Stimulated activated CD4-positive, alpha-beta T cell treated with anti-CD3 and anti-CD28 coated beads, Interleukin-2, amount 100 ng/mL, for 4 hours (primary cell): ENCODE measurements around the gene FOXJ1.

ENCODE experiments used
- DNase-seq: peaks from one replicate; pipeline ENCODE4 v3.0.0-alpha.2; 2020; ENCODE audit warnings: low read depth

FOXJ1 gene

DNA sequence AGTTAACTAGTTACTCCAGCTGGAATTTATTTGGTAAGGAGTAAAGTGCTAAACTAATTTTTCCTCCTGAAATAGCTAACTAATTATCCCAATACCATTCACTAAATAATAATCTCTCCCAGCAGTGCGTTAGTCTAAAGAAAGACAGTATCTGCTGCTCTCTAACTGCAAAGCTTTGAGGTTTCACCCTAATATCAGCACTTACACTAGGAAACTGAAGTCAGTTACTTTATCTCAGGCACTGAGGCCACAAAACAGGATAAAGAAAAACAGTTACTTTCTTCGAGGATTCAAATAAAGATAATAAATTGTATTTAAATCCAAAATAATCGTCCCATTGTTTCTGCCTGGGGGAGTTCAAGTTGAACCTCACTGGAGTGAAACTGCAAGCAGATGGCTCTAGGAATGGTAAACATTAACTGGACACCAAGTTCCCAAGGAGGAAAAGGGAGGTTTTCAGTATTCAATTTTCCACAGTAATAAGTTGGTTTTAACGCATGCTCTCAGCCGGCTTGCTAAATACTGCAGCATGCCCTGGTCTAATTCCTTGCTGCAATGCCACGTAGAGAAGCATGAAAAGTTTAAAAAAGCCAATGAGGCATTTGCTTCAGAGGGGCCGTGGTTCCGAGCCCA is 20.0 kb upstream of the FOXJ1 start:
- no peak for DNase-seq

DNA sequence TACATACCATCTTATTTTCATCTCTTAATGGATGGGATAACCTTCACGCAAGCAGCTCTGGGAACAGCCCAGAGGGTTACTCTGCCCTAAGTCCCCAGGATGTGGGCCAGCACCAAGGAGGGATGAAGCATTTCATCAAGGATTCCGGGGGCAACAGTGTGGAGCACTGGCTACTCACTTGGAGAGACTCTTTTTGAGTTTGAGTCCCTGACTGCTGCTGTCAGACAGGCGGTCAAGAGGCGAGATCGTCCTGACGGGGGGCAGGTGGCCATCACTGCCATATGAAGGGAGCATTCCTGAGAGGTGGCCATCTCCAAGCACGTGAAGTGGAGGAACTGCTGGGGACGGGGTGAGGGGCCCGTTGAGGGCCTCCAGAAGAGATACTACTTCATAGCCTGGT is 18.1 kb upstream of the FOXJ1 start:
- DNase-seq = no peak

DNA sequence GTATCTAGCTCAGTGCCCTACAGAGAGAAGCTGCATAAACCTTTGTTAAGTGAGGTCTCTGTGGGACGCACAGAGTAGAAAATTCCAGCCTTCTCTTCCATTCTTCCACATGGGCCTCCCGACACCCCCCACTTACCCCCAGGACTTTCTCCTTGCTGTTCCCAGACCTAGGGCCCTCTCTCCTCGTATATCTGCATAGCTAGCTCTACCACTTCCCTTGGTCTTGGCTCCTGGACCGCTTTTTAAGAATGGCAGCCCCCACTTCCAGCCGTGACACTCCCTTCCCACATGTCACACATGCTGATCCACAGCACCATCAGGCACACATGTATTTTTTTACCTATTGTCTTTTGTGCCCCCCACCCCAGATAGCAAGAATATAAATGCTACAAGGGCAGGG is 16.7 kb upstream of the FOXJ1 start:
- DNase-seq = no peak

DNA sequence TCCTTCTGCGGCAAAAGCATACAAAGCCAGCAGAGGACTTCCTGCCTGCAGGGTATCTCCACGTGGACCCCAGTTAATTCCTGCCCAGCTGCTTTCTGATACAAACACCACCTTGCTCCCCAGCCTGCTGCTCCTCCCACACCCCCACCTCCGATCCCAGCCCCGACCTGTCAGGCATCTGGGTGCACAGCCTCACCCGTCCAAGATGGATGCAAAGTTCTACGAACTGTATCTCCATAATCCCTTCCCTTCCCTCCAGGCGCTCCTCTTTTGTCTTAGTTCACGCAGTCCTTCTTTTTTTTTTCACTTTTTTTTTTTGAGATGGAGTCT is 15.6 kb upstream of the FOXJ1 start:
- DNase-seq = no peak

DNA sequence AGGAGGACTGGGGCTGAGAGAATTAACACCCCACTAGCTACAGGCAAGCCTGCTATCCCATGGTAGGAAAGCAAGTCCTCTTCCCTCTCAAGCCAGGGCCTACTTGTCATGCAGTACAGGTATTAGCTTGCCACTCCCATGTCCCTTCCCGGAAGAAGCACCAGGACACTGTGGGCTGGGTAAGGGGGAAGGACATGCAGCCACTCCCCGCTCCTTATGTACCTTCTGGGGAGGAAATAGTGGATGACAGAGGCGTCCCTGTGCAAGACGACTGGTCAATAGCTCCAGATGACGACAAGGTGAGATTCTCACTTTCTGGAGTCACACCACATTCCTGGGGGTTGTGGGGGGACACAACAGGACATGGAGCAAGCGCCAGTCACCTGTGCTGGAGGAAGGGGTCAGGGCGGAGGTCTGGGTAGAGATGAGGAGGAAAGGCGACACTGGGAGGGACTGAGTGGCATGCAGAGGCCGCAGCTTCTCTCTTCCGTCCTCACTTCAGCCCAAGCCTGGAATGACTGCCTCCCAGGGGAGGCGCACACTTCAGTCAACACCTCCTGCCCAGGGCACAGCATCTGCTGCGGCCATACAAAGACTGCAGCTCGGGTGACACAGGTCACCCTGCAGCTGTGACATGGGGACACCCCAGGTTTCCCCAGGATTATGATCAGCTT is 15.1 kb upstream of the FOXJ1 start:
- no peak for DNase-seq

DNA sequence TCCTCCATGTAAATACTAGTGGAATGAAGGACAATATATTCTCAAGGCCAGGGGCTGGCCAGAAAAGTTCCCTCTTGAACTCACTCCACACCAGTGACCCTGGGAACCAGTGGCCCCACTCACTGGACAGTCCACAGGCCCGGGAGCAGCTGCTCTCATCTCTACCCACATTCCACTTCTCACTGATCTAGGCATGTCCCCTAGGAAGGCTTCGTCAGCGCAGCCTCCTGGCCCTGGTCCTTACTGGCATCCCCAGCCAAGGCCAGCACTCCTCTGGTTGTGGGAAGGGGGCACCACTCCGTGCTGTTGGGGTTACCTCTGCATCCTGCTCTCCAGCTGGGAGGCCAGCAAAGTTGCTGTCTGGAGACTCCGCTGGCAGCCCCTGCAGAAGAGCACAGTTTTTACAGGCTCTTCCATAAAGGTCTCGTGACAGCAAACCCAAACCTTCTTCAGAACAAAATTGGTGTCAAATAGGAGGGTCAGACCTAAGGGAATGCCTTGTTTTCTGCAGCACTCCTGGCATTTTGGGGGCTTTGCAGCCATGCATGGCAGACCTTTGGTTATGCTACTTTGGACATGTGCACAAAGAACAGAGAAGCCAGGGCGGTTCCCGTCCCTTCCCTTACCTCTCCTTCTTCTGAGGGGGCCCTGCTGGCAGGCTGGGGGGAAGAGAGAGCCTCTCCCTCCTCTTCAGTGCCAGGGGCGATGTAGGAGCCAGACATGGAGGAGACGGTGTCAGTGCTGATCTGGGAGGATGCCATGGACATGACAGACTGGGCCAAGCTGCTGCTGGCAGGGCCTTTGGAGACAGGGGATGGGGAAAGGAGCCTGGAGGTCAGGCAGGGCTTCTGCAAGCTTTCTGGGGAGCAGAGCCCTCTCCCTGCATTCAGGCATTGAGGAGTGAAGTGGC is 14.1 kb upstream of the FOXJ1 start:
- DNase-seq = no peak

DNA sequence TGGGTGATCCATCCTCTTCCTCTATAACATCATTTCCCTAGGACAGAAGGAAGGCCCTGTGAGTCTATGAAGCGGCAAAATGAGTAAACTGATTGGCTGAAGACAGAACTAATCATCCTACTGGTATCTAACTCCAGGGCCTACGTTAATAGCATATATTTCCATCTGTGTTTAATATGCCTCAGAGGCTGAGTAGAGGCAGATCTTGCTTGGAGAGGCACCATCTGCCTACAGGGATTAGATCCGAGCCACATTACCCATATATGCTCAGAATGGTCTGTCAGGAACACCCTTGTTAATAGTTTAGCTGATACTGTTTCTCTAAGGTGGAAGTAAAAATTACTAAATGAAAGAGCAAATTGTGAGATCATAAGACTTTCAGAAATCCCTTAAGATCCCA is 13.2 kb upstream of the FOXJ1 start:
- DNase-seq = no peak

DNA sequence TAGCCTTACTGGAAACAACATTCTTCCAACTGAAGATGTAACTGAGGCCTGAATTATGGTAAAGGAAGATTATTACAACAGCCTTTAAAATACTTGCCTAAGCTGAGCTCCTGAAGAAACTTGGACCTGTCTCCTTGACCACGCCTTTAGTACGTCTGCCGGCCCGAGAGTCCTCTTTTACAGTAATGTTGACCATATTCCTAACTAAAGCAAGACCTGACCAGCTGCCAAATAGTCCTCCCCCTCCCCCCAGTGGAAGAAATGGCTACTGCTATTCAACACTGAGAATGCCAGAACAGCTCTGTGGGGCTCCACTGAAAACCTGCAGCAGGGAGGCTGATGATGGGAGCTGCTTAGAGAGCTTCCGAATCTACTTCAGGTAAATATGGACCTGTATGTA is 12.6 kb upstream of the FOXJ1 start:
- DNase-seq = no peak

DNA sequence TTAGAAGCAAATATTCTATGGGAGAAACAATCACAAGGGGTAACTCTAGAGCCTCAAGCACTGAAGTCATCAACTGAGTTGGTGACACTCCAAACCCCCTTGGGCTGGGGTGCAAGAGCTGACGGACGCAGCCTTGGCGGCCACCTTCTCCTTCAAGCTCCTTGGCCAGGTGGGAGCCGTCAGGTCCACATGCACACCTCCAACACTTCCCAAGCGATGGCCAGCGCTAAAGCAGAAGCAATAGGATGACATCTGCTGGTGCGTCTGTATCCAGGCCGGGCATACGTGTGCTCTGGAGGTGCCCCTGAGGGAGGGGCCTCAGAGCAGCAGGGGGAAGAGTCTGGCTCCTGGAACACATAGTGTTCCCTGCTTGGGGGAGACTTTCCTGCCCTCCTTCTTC is 12.2 kb upstream of the FOXJ1 start:
- no peak for DNase-seq

DNA sequence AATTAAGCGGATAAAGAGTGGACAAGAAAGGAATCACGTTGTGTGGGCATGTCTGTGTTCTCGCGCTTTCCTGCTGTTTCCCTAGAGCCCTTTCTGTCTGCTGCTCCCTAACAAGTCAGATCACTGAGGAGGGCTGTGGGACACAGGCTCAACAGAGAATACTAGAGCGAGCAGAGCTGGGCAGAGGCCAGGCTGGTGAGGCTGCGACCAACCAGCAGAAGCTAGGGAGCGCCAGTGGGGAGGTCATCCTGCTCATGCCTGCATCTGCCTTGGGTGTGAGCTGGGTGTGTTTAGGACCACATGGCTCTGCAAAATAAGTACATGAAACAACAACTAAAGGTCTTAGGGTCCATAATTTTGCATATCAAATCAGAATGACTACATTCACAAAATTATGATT is 11.5 kb upstream of the FOXJ1 start:
- DNase-seq = no peak

DNA sequence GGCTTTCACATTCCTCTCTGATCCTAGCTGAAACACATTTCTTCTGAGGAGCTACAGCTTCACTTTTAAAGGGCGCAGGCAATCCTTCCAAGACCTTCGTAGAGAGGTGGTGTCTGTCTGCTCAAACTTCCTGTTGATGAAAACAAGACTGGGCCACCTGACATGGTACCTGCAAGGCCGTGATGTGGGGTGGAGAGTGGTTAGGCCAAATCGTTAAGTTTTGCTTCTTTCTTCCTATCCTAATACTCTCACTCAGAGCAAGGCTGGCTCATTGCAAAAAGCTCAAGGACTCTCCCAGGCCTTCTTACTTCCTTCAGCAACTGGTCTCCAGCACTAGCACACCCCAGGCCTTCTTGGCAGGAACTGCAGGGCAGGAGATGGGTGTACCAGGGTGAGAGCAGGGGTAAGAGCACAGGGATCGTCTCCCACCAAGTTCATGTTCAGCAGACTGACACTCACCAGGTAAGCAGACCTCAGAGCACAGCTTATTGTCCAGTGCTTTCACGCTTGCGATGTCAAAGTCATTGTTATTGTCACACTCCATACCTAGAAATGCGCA is 10.9 kb upstream of the FOXJ1 start:
- DNase-seq = no peak

DNA sequence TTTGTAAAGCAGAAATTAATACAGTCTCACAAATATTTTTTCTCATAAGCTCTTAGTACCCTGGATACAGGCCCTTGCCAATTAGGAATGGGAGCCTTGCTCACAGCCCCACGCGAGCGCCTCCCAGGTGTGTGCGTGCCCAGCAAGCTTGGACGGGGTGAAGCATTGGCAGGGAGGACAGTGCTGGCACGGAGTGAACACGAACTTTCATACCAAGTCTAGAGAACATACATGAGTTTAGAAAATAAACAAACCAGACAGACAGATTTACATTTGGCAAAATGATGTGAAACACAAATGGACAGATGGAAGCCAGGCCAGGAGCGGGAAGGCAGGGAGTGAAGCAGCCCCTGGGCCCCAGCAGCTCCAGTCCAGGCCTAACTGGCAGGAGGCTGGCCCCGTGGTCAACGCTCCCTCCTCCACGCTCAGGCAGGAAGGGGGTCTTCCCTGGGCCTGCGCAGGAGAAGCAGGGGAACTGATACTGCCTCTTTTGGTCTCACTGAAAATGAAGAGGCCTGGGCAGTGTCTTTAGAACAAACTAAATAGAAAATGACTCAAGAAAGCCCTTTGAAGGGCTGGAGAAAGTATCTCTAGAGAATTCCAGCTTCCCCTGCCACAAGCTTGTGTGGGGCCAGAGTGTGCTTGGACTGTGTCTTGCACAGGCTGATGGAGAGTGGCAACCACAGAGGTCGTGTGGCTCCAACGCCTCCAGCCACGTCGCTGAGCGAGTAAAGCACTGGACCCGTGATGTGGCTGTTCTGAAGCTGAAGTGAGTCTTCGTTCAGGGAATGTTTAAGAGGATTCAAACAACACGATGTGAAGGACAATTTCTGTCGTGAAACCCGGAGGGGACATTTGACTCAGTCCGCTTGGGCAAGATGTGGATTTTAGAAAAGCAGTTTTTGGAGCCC is 9.9 kb upstream of the FOXJ1 start:
- DNase-seq = no peak

DNA sequence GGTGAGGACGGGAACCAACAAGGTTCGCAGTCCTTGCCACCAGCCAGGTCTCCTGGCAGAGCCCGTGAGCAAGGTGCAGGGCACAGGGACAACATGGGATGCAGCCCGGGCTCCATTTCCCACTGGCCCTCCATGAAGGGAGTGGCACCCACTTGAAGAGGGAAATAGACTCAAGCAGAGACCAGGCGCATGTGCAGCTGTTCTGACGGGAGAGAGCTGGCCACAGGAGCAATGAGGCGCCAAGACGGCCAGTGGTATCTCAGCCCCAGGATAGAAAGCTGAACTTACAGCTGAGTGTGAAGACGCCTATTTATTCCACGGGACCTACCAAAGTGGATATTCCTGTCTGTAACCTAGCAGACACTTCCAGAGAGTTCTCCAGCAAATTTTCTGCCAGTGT is 8.2 kb upstream of the FOXJ1 start:
- no peak for DNase-seq

DNA sequence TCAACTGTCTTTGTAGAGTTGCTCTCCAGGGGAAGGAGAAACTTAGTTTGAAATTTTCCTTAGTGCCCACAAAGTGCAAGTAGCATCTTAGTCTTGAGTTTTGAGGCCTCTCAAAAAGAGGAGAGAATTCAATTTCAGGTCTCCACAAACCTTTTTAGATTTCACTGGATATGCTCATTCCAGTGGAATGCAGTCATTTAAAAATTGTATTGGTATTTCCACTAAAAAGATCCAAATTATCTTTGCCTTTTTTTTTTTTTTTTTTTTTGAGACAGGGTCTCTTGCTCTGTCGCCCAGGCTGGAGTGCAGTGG is 6.9 kb upstream of the FOXJ1 start:
- DNase-seq = no peak

DNA sequence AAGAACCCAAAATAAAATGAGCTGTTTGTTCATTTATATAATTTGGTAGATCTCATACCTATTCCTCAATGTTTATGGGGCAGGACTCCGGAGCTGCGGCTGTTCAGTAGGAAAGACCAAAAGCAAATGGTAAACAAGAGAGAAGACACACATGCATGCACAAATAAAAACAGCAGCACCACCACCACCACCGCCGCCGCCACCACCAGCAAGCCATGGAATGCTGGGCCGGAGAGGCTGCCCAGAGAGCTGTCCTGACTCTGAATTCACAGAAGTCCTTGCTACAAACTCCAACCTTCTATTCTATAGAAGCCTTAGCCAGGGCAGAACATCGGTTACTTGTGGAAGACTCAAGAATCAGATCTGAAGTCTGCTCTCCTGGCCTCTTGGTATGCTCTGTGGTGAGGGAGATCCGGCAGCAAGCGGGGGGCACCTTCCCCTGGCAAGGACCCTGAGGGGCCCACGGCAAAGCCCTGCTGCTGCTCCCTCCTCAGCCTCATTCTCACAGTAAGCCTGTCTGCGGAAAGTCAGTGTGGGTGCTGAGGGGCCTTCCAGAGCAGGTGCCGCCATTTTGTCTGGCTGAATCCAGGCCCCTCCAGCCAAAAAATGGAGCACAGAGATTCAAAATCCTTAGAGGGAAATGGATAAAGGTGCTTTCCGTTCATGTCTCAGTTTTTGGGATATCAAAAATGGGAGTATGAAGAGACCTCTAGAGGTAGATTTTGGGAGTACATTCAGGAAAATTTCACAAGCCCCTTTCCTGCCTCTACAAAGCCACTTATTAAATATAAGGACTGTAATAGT is 6.4 kb upstream of the FOXJ1 start:
- DNase-seq = no peak

DNA sequence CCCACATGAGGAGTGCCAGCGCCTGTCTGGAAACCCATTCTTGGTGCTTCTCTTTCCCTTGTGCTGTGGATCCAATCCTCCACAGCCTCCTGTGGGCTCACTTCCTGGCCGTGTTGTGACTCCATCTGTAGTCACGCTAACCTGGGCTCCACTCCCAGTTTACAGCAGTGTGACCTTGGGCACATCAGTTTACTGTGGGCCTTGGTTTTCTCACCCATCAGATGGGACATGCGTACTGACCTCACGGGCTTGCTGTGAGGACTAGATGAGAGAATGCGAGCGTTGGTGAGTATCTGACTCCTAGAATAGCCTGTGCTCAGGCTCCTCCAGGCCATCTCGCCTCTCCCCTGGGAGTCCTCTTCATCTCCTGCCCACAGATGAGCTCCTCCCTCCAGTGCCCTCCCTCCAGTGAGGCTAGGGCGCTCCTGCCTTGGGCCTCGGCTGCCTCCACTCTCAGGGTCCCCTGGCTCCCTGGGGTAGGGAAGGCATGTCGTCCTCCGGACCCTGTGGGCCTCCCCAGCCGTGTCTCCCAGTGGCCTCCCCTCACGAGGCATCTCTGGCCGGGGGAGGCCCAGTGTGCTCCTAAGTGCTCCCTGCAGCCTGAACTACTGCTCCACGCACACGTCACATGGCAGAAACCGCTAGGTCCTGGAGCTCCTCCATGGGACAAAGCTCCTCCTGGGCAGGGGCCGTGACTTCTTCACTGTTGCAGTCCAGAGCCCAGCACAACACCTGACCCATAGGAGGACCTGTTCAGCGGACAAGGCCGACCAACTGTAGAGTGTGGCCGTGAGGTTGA is 5.2 kb upstream of the FOXJ1 start:
- no peak for DNase-seq

DNA sequence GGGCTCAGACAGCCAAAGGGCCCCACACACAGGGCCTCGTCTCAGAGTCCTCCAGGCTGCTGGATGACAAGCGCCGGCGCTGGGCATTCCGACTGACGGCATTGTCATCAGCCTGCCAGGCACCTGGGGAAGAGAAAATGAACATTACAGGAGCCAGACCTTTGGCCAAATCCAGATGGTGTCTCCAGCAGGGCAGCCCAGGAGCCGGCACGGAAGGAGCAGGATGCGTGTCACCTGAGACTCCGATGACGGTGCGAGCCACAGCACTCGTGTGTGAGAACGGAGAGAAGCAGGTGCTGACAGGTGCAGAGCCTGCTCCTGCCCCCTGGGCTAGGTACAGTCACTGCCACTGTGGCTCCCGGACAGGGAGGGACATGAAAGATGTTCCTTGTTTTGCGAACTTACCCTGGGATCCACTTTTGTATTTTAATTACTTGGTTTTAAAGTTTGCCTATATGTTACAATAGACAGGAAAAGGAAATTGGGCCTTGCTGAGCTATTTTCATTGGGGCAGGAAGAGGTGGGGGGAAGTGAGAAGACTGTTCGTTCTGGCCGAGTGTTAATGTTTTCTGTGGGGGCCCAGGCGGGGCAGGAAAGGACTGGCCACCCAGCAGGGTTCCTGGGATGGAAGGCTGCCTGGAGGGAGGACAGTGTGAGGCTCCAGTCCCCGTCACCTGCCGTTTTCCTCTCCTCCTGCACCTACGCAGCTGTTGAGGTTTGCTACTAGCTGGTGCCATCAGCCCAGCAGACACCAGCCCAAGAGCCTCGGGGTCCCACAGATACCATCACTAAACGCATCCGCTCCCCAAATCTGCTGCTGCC is 4.4 kb upstream of the FOXJ1 start:
- peak; percentile 51 for DNase-seq

DNA sequence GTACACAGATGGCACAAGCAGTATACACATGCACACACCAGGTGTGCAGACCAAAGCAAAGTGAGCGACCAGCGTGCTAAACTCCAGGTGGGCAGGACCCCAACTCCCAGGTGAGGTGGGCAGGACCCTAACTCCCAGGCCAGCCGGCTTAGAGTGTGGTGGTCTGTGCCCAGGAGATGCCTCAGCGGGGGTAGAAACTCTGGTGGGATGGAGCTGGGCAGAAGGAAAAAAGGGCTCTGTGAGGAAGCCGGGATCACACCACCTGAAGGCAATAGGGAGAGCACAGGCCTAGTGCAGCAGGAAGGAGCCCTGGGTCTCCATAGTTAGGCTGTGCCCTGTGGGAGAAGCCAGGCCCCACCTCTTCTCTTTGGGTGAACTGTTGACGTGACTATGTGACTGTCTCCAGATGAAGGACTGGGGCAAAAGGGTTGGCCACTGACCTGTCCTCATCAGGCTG is 1.6 kb upstream of the FOXJ1 start:
- DNase-seq = no peak

DNA sequence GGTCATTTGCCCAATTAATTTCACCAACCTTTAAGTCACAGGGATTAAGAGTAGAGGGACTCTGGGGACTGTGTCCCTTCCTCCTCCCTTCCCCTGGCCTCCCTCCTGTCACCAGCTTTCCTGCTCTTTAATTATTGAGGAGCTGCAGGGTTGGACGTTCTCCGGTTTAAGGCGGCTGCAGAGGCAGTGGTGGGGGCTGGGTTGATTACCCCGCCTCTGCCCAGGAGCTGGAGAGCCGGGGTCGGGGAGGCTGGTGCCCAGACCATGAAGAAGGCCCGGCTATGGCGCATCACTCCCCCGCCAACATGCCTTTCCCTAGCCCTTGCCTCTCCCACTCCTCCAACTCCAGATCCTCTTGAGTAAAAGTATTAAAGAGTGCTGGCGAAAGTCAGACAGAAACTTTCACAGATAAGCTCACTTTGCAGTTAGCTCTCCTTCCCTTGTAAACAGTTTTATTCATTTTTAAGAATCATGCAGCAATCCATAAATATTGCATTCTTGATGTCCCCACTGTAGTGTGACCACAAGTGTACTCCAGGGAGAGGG is 1.1 kb upstream of the FOXJ1 start:
- DNase-seq = no peak
